SK-N-MC (cell line): ENCODE measurements around the gene NCK2.
"Not testable (repeated sequence)": the region's sequence is repeated elsewhere in the genome, so short reads cannot be mapped to it uniquely, and the experiment has no call there.

ENCODE experiments used
- DNase-seq: peaks from one replicate; pipeline ENCODE4 v3.0.0-alpha.2; 2011; ENCODE audit warnings: low read depth, low spot score
- H3K27ac ChIP-seq: fragments of 200-600 bp; sonication (generic); 2 replicates; pipeline ENCODE4 v1.5.1; 2016; ENCODE audit warnings: mixed run types
- H3K36me3 ChIP-seq: fragments of 200-600 bp; sonication (generic); 2 replicates; pipeline ENCODE4 v1.6.1; 2017; ENCODE audit warnings: antibody characterized with exemption, low read length, mixed read lengths; ENCODE audit not compliant: insufficient read depth
- H3K4me3 ChIP-seq: fragments of 200-600 bp; sonication (generic); 2 replicates; pipeline ENCODE4 v1.5.1; 2016
- H3K9ac ChIP-seq: fragments of 200-600 bp; sonication (generic); 2 replicates; pipeline ENCODE4 v1.8.0; 2017; ENCODE audit warnings: mixed run types, mixed read lengths; ENCODE audit not compliant: insufficient read length
- H3K9me3 ChIP-seq: fragments of 200-600 bp; sonication (generic); 2 replicates; pipeline ENCODE4 v1.6.1; 2017; ENCODE audit warnings: low read depth, mild to moderate bottlenecking, antibody characterized with exemption, low read length, moderate library complexity, mixed read lengths
- EZH2 ChIP-seq: fragments of 200-600 bp; sonication (generic); IDR thresholded peaks from one replicate; pipeline ENCODE4 v1.6.1; 2017; ENCODE audit warnings: antibody characterized with exemption
- FOXP2 ChIP-seq: optimal IDR thresholded peaks from 2 replicates; pipeline ENCODE3; 2011; ENCODE audit warnings: mild to moderate bottlenecking, moderate library complexity; ENCODE audit not compliant: insufficient read depth; ENCODE audit errors: extremely low read length, control extremely low read depth
- POLR2AphosphoS5 ChIP-seq: IDR thresholded peaks from 2 replicates; pipeline ENCODE4 v1.6.1; 2012; ENCODE audit warnings: mild to moderate bottlenecking, low read depth, low read length, borderline replicate concordance

Gene NCK2

DNA sequence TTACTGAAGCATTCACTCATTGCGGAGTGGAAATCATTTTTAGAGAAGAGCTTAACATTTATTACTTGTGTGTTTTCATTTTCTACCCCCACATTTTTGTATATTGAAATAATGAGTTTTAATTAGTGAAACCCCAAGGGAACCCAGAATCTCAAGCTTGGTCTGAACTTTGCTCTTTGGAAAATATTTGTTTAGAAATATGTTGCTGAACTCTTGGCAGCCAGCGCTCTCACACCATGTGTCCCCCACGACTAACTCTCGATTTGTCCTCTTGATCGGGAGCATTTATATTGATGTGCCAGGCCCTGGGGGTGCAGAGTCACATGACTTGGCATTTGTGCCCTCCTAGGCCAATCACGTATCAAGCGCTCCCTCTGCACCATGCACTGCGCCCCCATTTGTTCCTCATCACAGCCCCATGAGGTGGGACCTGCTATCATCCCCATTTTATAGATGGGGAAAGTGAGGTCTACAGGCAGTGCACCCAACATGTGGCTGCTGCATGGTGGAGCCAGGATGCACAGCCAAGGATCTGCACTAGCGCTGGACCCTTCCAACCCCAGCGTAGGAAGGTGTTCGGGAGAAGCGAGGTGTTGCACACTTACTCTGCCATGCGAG lies 149.7 kb downstream of the NCK2 start:
- Histone ChIP-seq H3K4me3 (no peak overlapping the region), H3K9ac (no peak overlapping the region), H3K27ac (no peak overlapping the region), H3K36me3 (no peaks in the 10 kb centered on the region), H3K9me3 (no peaks in the 10 kb centered on the region)
- no peak for TF ChIP-seq EZH2
- no peak for TF ChIP-seq FOXP2
- no peak for TF ChIP-seq POLR2AphosphoS5
- DNase-seq, result no peak

DNA sequence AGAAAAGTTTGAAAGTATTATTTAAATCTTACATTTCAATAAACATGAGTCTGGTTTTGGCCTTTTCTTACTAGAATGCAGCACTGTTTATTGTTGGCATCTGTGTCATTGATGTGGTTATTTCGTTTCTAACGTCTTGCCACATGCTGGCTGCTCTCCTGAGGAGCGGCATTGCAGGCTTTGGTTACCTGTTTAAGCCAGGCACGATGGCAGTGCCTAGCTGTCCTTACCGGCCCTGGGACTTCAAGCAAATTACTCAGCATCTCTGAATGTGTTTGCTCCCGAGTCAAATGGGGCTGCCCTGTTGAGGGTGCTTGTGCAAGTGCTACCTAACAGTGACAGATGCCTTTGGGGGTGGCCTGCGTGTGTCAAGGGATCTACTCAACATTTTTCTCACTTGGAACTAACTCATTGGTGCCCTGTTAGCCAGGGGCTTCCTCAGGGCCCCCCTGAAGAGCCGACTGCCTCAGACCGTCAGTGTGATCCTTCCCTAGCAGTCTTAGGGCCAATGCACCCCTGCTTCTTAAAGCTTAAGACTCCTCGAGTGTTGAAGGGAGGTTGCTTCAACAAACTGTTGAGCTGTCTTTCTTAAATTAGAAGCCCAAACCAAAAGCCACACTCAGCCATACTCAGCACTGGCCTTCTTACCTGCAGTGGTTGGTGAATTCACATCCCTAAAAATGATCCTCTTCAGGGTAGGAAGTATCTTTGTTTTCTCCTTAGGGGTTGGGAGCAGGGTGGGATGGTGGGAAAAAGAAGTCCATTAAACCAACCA lies 151.5 kb downstream of the NCK2 start:
- Histone ChIP-seq H3K4me3 (no peak overlapping the region), H3K27ac (no peak overlapping the region), H3K9ac (no peak overlapping the region), H3K9me3 (no peaks in the 10 kb centered on the region), H3K36me3 (no peaks in the 10 kb centered on the region)
- DNase-seq, result no peak
- TF ChIP-seq EZH2 (no peak), POLR2AphosphoS5 (no peak), FOXP2 (no peak)

DNA sequence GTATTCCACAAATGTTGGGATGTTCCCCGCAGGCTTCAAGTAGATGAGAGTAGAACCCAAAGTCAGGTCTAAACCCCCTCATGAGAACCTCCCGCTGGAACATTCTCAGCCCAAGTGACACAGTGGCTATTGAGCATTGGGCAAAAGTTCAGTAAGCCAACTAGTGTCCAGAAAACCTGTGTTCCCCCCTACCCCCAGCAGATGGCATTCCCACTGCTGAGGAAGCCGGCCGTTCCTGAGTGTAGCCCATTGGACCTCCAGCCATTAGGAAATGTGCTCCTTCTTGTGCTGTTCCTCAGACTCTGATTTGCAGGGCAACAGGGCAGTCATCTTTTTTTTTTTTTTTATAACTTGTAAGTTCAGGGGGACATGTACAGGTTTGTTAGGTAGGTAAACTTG lies 152.1 kb downstream of the NCK2 start:
- no peak for DNase-seq
- no peaks in the 10 kb centered on the region for H3K9me3 ChIP-seq
- no peak overlapping the region for H3K4me3 ChIP-seq
- H3K36me3 ChIP-seq, result no peaks in the 10 kb centered on the region
- no peak overlapping the region for H3K9ac ChIP-seq
- TF ChIP-seq FOXP2, result no peak
- TF ChIP-seq POLR2AphosphoS5, result no peak
- no peak for TF ChIP-seq EZH2
- no peak overlapping the region for H3K27ac ChIP-seq

DNA sequence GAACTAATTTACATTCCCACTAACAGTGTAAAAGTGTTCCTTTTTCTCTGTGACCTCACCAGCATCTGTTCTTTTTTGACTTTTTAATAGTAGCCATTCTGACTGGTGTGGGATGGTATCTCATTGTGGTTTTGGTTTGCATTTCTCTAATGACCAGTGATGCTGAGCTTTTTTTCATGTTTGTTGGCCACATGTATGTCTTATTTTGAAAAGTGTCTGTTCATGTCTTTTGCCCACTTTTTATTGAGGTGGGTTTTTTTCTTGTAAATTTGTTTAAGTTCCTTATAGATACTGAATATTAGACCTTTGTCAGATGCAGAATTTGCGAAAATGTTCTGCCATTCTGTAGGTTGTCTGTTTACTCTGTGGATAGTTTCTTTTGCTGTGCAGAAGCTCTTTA lies 153.0 kb downstream of the NCK2 start:
- H3K4me3 ChIP-seq, H3K9me3 ChIP-seq, H3K9ac ChIP-seq, H3K36me3 ChIP-seq, H3K27ac ChIP-seq, DNase-seq: not testable (repeated sequence)

DNA sequence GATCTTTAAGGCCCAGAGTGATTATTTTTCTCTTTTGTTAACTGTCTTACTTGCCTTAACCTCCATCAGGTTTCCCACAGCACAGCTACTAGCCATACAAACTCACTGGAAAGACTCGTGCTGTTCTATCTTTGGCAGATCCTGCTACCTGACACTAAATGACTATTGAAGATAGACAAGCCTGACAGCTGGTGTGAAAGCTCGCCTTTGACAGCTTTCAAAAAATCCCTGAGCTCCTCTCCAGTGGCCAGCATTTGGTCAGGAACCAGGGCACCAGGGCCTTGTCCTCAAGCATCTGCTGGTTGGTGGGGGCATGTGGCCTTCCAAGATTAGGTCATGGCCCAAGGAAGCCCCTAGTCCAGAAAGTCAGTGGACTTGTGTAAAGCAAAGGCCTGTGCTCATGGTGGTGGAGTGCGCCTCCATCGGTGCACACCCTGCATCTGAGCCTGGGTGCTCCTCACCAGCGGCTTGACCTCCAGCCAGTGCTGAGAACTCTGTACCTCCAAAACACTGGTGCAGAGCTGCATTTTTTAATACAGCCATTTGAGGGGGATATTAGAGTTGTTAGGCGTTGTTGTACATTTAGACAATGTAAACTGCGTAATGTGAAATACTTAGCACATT lies 158.5 kb downstream of the NCK2 start:
- TF ChIP-seq POLR2AphosphoS5, result no peak
- no peak for TF ChIP-seq EZH2
- TF ChIP-seq FOXP2, result no peak
- no peaks in the 10 kb centered on the region for H3K36me3 ChIP-seq
- H3K4me3 ChIP-seq, result no peak overlapping the region
- DNase-seq, result no peak
- H3K27ac ChIP-seq, result no peak overlapping the region
- no peaks in the 10 kb centered on the region; the same call in 1 of the 2 replicates for H3K9me3 ChIP-seq
- H3K9ac ChIP-seq, result no peak overlapping the region

DNA sequence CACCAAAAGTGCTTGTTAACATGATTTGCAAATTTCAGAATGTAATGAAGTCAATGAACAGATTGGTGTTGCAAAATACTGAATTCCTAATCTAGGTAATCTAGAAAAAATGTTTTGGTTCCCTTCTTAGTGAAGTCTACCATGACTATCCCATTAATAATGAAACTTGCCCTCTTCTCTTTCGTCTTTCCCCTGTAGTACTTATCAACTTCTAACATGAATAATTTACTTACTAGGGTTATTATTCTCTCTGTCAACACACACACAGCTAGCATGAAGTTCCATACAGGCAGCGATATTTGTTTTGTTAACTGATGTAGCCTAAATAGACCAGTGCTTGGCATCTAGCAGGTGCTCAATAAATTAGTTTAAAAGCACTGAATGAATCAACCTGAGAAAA lies 160.2 kb downstream of the NCK2 start:
- H3K27ac ChIP-seq, result no peak overlapping the region
- H3K9ac ChIP-seq, result no peak overlapping the region
- no peaks in the 10 kb centered on the region for H3K36me3 ChIP-seq
- H3K9me3 ChIP-seq, result no peaks in the 10 kb centered on the region; the same call in 1 of the 2 replicates
- no peak overlapping the region for H3K4me3 ChIP-seq
- TF ChIP-seq EZH2 (no peak), FOXP2 (no peak), POLR2AphosphoS5 (no peak)
- DNase-seq, result no peak

DNA sequence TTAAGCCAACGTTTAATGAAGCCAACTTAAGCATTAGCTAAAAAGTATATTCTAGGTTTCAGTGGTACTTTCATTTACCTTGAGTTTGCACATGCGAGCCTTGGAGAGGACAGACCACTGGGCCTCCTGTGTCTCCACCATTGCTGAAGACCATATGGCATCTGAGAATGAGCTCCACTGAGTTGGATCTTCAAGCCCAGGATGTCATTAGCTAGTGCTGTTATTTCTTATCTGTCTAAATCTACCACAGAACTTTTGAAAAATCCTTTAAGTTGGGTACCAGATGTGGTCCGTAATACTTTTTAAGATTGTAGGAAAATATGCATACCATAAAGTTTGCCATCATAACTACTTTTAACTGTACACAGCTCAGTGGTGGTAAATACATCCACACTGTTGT lies 161.8 kb downstream of the NCK2 start:
- no peaks in the 10 kb centered on the region for H3K36me3 ChIP-seq
- TF ChIP-seq POLR2AphosphoS5, result no peak
- TF ChIP-seq EZH2, result no peak
- no peak for TF ChIP-seq FOXP2
- no peak for DNase-seq
- H3K4me3 ChIP-seq, result no peak overlapping the region
- H3K27ac ChIP-seq, result no peak overlapping the region
- no peak overlapping the region for H3K9ac ChIP-seq
- H3K9me3 ChIP-seq, result no peaks in the 10 kb centered on the region; the same call in 1 of the 2 replicates

DNA sequence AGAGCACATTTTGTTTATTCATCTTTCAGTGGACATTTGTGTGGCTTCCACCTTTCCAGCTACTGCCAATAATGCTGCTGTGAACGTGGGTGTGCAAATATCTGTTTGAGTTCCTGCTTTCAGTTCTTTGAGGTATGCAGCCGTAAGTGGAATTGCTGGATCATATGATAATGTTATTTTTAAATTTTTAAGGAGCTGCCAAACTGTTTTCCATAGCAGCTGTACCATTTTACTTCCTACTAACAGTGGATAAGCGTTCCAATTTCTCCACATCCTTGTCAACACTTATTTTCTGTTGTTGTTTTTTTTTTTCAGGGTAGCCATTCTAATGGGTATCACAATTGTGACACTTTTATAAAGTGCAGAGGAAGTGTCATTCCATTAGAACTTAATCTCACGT lies 162.5 kb downstream of the NCK2 start:
- Histone ChIP-seq H3K9me3 (no peaks in the 10 kb centered on the region; the same call in 1 of the 2 replicates), H3K4me3 (no peak overlapping the region), H3K9ac (no peak overlapping the region), H3K36me3 (no peaks in the 10 kb centered on the region), H3K27ac (no peak overlapping the region)
- TF ChIP-seq POLR2AphosphoS5 (no peak), FOXP2 (no peak), EZH2 (no peak)
- DNase-seq, result no peak

- H3K9me3 ChIP-seq, result no peaks in the 10 kb centered on the region
- no peak overlapping the region for H3K27ac ChIP-seq
- no peak overlapping the region for H3K4me3 ChIP-seq
- no peak overlapping the region for H3K9ac ChIP-seq
- no peak for DNase-seq
- no peaks in the 10 kb centered on the region for H3K36me3 ChIP-seq
- TF ChIP-seq FOXP2, result no peak
- TF ChIP-seq EZH2, result no peak
- no peak for TF ChIP-seq POLR2AphosphoS5
These were observed 164.5 kb downstream of the NCK2 start for GRCh38 chr2:105909215-105909614.
